Measurements from ENCODE around the gene TNNT2.

DNA sequence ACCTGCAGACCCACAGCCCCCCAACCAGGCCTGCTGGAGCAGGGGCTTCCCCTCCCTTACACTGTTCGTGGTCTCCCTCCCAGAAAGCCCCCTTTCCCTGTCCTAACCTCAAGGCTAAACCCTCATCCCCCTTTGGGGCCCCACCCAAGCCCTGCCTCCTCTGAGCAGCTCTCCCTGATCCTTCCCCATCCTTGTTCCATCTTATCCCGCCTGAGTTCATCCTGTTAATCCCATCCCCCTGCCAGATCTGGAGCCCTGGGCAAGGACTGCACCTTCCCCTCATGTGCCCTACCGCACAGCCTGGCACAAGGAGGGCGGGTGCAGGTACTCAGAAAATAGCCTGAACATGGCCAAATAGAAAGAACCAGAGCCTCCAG, 6.9 kb upstream of the TNNT2 start:
- TF ChIP-seq POLR2AphosphoS5 (IDR thresholded peaks at IDR 0.05; ENCODE audit: insufficient read depth, low read depth, low read length) (no peak), POLR2A (IDR thresholded peaks at IDR 0.05; ENCODE audit: low read depth, low read length) (no peak), EZH2 (IDR thresholded peaks at IDR 0.05; ENCODE audit: borderline replicate concordance, low read depth, low read length, severe bottlenecking) (no peak), FOS (IDR thresholded peaks at IDR 0.05; ENCODE audit: borderline replicate concordance, insufficient read depth, low read length) (no peak)
- TF ChIP-seq, protein P1, sequence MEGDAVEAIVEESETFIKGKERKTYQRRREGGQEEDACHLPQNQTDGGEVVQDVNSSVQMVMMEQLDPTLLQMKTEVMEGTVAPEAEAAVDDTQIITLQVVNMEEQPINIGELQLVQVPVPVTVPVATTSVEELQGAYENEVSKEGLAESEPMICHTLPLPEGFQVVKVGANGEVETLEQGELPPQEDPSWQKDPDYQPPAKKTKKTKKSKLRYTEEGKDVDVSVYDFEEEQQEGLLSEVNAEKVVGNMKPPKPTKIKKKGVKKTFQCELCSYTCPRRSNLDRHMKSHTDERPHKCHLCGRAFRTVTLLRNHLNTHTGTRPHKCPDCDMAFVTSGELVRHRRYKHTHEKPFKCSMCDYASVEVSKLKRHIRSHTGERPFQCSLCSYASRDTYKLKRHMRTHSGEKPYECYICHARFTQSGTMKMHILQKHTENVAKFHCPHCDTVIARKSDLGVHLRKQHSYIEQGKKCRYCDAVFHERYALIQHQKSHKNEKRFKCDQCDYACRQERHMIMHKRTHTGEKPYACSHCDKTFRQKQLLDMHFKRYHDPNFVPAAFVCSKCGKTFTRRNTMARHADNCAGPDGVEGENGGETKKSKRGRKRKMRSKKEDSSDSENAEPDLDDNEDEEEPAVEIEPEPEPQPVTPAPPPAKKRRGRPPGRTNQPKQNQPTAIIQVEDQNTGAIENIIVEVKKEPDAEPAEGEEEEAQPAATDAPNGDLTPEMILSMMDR (IDR thresholded peaks at IDR 0.05; ENCODE audit: extremely low read depth in 1 of 2, insufficient read depth in 1 of 2, low read depth in 1 of 2, low read length in 2 of 2): no peak

All from endothelial cell of umbilical vein (primary cell).